ENCODE results near the gene PDE7B.
"Not testable (repeated sequence)": the region's sequence is repeated elsewhere in the genome, so short reads cannot be mapped to it uniquely, and the experiment has no call there.

PDE7B gene

DNA sequence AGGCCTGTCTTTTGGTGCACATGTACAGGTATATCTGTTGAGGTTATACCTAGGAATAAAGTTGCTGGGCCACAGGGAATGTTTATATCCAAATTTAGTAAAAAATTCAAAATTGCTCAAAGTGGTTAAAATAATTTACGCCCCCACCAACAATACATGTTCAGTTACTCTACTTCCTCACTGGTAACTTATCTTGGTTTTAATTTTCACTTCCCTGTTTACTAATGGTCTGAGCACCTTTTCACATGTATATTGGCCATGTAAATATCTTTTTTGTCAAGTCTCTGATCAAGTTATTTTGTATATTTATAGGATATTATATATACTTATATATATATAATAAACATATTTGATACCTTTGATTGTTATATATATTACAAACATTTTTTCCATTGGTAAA lies 9.7 kb downstream of the PDE7B start:
- Histone ChIP-seq H3K27ac (ENCODE audit: low read depth, low read length) (no peak overlapping the region), H3K4me3 (ENCODE audit: low read length) (no peak overlapping the region), H3K79me2 (ENCODE audit: control insufficient read depth, insufficient read depth, low read length) (no peaks in the 10 kb centered on the region), H2AK5ac (ENCODE audit: low read length) (no peak overlapping the region), H2BK15ac (replicated peaks; ENCODE audit: low read depth) (no peak overlapping the region), H3K4ac (ENCODE audit: low read depth, low read length) (no peak overlapping the region), H3K4me1 (ENCODE audit: control insufficient read depth, low read depth, low read length) (no peaks in the 10 kb centered on the region), H4K5ac (ENCODE audit: low read length) (no peak overlapping the region), H3K36me3 (ENCODE audit: control insufficient read depth, insufficient read depth, low read length) (no peaks in the 10 kb centered on the region), H2BK5ac (ENCODE audit: low read length) (no peak overlapping the region), H3K79me1 (ENCODE audit: low read length) (no peaks in the 10 kb centered on the region), H3K9ac (ENCODE audit: low read length) (no peak overlapping the region), H3K56ac (ENCODE audit: low read length) (no peak overlapping the region), H3K27me3 (ENCODE audit: insufficient read depth, low read length, poor library complexity) (no peaks in the 10 kb centered on the region), H4K8ac (ENCODE audit: low read depth, low read length) (no peak overlapping the region), H3K18ac (ENCODE audit: low read length) (no peak overlapping the region), H2BK120ac (ENCODE audit: low read depth, low read length) (no peak overlapping the region), H3K4me2 (ENCODE audit: low read length) (no peak overlapping the region), H3K23ac (ENCODE audit: low read length) (no peak overlapping the region)
- DNase-seq = no peak
- WGBS (ENCODE audit: extremely low coverage, insufficient coverage, low lambda C conversion rate) = no CpG with 5 or more reads among the region's 1 CpG

DNA sequence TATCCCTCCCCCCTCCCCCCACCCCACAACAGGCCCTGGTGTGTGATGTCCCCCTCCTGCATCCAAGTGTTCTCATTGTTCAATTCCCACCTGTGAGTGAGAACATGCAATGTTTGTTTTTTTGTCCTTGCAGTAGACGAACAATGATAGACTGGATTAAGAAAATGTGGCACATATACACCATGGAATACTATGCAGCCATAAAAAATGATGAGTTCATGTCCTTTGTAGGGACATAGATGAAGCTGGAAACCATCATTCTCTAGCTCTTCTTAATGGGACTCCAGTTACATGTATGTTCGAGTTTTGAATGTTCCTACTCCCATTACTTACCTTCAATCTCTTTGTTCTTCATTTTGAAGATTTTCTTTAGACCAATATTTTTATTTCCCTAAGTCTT lies 13.4 kb downstream of the PDE7B start:
- WGBS (ENCODE audit: extremely low coverage, insufficient coverage, low lambda C conversion rate) = no CpG with 5 or more reads among the region's 2 CpGs

DNA sequence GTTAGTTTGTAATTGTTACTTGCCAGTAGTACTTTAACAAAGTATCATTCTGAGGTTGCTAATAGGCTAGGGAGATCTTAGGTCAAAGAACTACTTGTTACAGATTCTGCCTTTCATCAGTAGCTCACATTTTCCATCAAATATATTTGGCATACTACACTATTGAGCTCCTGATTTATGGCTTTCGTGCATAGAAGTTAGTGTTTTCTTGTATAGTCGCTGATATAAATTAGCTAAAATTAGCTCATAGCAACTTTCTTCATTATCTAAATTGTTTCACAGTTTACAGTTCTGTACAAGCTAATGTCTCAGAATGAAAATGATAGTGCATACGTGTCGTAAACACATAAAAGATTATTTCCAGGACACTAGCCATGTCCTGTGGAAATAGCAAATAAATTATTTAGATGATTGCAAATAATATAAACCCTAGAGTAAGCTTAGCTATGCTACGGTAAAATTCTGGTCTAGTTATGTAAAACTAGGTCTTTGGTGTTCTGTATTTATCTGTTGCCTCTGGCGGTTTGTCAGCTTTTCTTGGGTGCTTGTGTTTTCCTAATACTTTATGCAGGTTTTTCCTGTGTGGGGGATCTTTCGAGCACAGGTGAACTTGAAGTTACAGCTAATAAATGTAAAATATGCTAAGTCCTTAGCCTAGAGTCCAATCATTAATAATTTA lies 15.1 kb downstream of the PDE7B start:
- H3K4me2 ChIP-seq (ENCODE audit: low read length) = no peak overlapping the region
- no peak overlapping the region for H3K27ac ChIP-seq (ENCODE audit: low read depth, low read length)
- H2BK120ac ChIP-seq (ENCODE audit: low read depth, low read length) = no peak overlapping the region
- no peak overlapping the region for H4K8ac ChIP-seq (ENCODE audit: low read depth, low read length)
- H3K79me2 ChIP-seq (ENCODE audit: control insufficient read depth, insufficient read depth, low read length) = no peaks in the 10 kb centered on the region
- no peak overlapping the region for H3K4ac ChIP-seq (ENCODE audit: low read depth, low read length)
- H4K5ac ChIP-seq (ENCODE audit: low read length) = no peak overlapping the region
- no peak overlapping the region for H3K9ac ChIP-seq (ENCODE audit: low read length)
- no peak for DNase-seq
- no peak overlapping the region for H2BK15ac ChIP-seq (replicated peaks; ENCODE audit: low read depth)
- H2BK5ac ChIP-seq (ENCODE audit: low read length) = no peak overlapping the region
- H3K27me3 ChIP-seq (ENCODE audit: insufficient read depth, low read length, poor library complexity) = no peaks in the 10 kb centered on the region
- no peak overlapping the region for H3K4me3 ChIP-seq (ENCODE audit: low read length)
- no peaks in the 10 kb centered on the region for H3K4me1 ChIP-seq (ENCODE audit: control insufficient read depth, low read depth, low read length)
- H3K79me1 ChIP-seq (ENCODE audit: low read length) = no peaks in the 10 kb centered on the region
- no peak overlapping the region for H3K23ac ChIP-seq (ENCODE audit: low read length)
- no CpG with 5 or more reads among the region's 7 CpGs for WGBS (ENCODE audit: extremely low coverage, insufficient coverage, low lambda C conversion rate)
- H3K56ac ChIP-seq (ENCODE audit: low read length) = no peak overlapping the region
- no peak overlapping the region for H3K18ac ChIP-seq (ENCODE audit: low read length)
- H3K36me3 ChIP-seq (ENCODE audit: control insufficient read depth, insufficient read depth, low read length) = no peaks in the 10 kb centered on the region
- H2AK5ac ChIP-seq (ENCODE audit: low read length) = no peak overlapping the region

More for the DNA sequence above, 13.4 kb downstream of the PDE7B start:
- H3K4ac ChIP-seq (ENCODE audit: low read depth, low read length); H3K27me3 ChIP-seq (ENCODE audit: insufficient read depth, low read length, poor library complexity); H3K79me2 ChIP-seq (ENCODE audit: control insufficient read depth, insufficient read depth, low read length); H3K4me2 ChIP-seq (ENCODE audit: low read length); H3K79me1 ChIP-seq (ENCODE audit: low read length); H3K23ac ChIP-seq (ENCODE audit: low read length); H3K18ac ChIP-seq (ENCODE audit: low read length); H3K4me3 ChIP-seq (ENCODE audit: low read length); H4K5ac ChIP-seq (ENCODE audit: low read length); H3K36me3 ChIP-seq (ENCODE audit: control insufficient read depth, insufficient read depth, low read length); H2BK120ac ChIP-seq (ENCODE audit: low read depth, low read length); H4K8ac ChIP-seq (ENCODE audit: low read depth, low read length); H3K4me1 ChIP-seq (ENCODE audit: control insufficient read depth, low read depth, low read length); H3K9ac ChIP-seq (ENCODE audit: low read length); H3K56ac ChIP-seq (ENCODE audit: low read length); H2BK15ac ChIP-seq (replicated peaks; ENCODE audit: low read depth); H2BK5ac ChIP-seq (ENCODE audit: low read length); H3K27ac ChIP-seq (ENCODE audit: low read depth, low read length); DNase-seq; H2AK5ac ChIP-seq (ENCODE audit: low read length): not testable (repeated sequence)

DNA sequence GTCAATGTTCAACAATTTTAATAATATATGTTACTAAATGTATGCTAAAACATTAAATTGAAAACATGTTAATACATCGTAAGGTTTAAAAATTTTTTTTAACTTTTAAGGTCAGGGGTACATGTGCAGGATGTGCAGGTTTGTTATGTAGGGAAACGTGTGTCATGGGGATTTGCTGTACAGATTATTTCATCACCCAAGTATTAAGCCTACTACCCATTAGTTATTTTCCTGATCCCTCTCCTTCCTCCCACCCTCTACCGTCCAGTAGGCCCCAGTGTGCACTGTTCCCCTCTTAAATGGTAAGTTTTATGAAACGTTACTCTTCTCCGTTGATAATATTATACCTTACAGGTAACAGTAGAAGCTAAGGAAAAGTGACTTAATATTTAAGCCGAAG lies 15.8 kb downstream of the PDE7B start:
- Histone ChIP-seq H4K8ac (ENCODE audit: low read depth, low read length) (no peak overlapping the region), H3K27me3 (ENCODE audit: insufficient read depth, low read length, poor library complexity) (no peaks in the 10 kb centered on the region), H3K79me1 (ENCODE audit: low read length) (no peaks in the 10 kb centered on the region), H2BK5ac (ENCODE audit: low read length) (no peak overlapping the region), H3K23ac (ENCODE audit: low read length) (no peak overlapping the region), H3K56ac (ENCODE audit: low read length) (no peak overlapping the region), H3K4me2 (ENCODE audit: low read length) (no peak overlapping the region), H2AK5ac (ENCODE audit: low read length) (no peak overlapping the region), H3K27ac (ENCODE audit: low read depth, low read length) (no peak overlapping the region), H3K4me3 (ENCODE audit: low read length) (no peak overlapping the region), H3K36me3 (ENCODE audit: control insufficient read depth, insufficient read depth, low read length) (no peaks in the 10 kb centered on the region), H3K18ac (ENCODE audit: low read length) (no peak overlapping the region), H4K5ac (ENCODE audit: low read length) (no peak overlapping the region), H2BK15ac (replicated peaks; ENCODE audit: low read depth) (no peak overlapping the region), H3K4ac (ENCODE audit: low read depth, low read length) (no peak overlapping the region), H3K4me1 (ENCODE audit: control insufficient read depth, low read depth, low read length) (no peaks in the 10 kb centered on the region), H3K9ac (ENCODE audit: low read length) (no peak overlapping the region), H3K79me2 (ENCODE audit: control insufficient read depth, insufficient read depth, low read length) (no peaks in the 10 kb centered on the region), H2BK120ac (ENCODE audit: low read depth, low read length) (peak overlapping the region; percentile 61)
- no peak for DNase-seq
- no CpG with 5 or more reads among the region's 6 CpGs for WGBS (ENCODE audit: extremely low coverage, insufficient coverage, low lambda C conversion rate)

DNA sequence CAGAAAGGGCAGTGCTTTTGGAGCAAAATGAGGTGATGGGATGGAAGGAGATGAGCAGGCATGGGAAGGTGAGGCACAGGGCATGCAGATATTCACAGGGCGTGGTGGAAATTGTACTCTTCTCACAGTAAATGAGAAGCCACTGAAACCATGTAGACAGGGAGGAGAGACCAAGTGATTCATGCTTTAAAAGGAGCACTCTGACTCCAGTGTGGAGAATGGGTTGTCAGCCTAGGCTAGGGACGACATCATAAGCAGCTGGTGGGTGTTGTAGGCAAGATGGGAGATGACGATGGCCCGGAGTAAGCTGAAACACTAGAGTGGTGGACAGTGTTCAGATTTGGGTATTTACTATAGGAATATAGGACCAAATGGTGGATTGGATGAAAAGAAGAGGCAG lies 18.4 kb downstream of the PDE7B start:
- no peaks in the 10 kb centered on the region for H3K27me3 ChIP-seq (ENCODE audit: insufficient read depth, low read length, poor library complexity)
- WGBS (ENCODE audit: extremely low coverage, insufficient coverage, low lambda C conversion rate) = no CpG with 5 or more reads among the region's 4 CpGs
- H3K36me3 ChIP-seq (ENCODE audit: control insufficient read depth, insufficient read depth, low read length) = no peaks in the 10 kb centered on the region
- no peaks in the 10 kb centered on the region for H3K79me2 ChIP-seq (ENCODE audit: control insufficient read depth, insufficient read depth, low read length)
- H3K4ac ChIP-seq (ENCODE audit: low read depth, low read length) = no peak overlapping the region
- H2BK15ac ChIP-seq (replicated peaks; ENCODE audit: low read depth) = no peak overlapping the region
- no peak overlapping the region for H3K4me2 ChIP-seq (ENCODE audit: low read length)
- H3K4me3 ChIP-seq (ENCODE audit: low read length) = no peak overlapping the region
- no peak overlapping the region for H2BK5ac ChIP-seq (ENCODE audit: low read length)
- H3K18ac ChIP-seq (ENCODE audit: low read length) = no peak overlapping the region
- no peak overlapping the region for H4K5ac ChIP-seq (ENCODE audit: low read length)
- no peaks in the 10 kb centered on the region for H3K4me1 ChIP-seq (ENCODE audit: control insufficient read depth, low read depth, low read length)
- no peak overlapping the region for H3K27ac ChIP-seq (ENCODE audit: low read depth, low read length)
- no peak overlapping the region for H2AK5ac ChIP-seq (ENCODE audit: low read length)
- no peak overlapping the region for H3K23ac ChIP-seq (ENCODE audit: low read length)
- no peak overlapping the region for H2BK120ac ChIP-seq (ENCODE audit: low read depth, low read length)
- no peak overlapping the region for H4K8ac ChIP-seq (ENCODE audit: low read depth, low read length)
- no peak for DNase-seq
- no peak overlapping the region for H3K9ac ChIP-seq (ENCODE audit: low read length)
- H3K56ac ChIP-seq (ENCODE audit: low read length) = no peak overlapping the region
- H3K79me1 ChIP-seq (ENCODE audit: low read length) = no peaks in the 10 kb centered on the region

DNA sequence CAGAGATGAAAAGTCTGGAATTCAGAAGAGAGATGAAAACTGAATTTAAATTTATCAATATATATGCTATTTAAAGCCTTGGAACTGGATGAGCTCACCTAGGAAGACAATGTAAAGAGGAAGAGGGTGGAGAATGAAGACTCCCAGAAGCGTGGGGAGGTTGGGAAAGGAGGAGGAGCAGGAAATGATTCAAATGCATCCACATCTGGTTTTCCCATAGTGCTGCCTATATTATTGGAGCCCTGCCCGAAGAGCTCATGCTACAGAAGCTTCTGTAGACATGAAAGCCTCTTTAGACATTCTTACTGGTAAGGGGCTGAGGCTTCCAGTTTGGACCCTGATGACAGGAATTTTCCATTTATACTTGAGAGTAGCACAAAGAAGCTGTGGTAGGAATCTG lies 19.2 kb downstream of the PDE7B start:
- Histone ChIP-seq H3K4ac (ENCODE audit: low read depth, low read length) (no peak overlapping the region), H4K5ac (ENCODE audit: low read length) (no peak overlapping the region), H3K79me2 (ENCODE audit: control insufficient read depth, insufficient read depth, low read length) (no peaks in the 10 kb centered on the region), H3K56ac (ENCODE audit: low read length) (no peak overlapping the region), H2BK15ac (replicated peaks; ENCODE audit: low read depth) (no peak overlapping the region), H3K27ac (ENCODE audit: low read depth, low read length) (no peak overlapping the region), H3K27me3 (ENCODE audit: insufficient read depth, low read length, poor library complexity) (no peaks in the 10 kb centered on the region), H3K79me1 (ENCODE audit: low read length) (no peaks in the 10 kb centered on the region), H4K8ac (ENCODE audit: low read depth, low read length) (no peak overlapping the region), H2BK120ac (ENCODE audit: low read depth, low read length) (no peak overlapping the region), H3K36me3 (ENCODE audit: control insufficient read depth, insufficient read depth, low read length) (no peaks in the 10 kb centered on the region), H2BK5ac (ENCODE audit: low read length) (no peak overlapping the region), H3K18ac (ENCODE audit: low read length) (no peak overlapping the region), H3K4me3 (ENCODE audit: low read length) (no peak overlapping the region), H3K23ac (ENCODE audit: low read length) (no peak overlapping the region), H3K4me1 (ENCODE audit: control insufficient read depth, low read depth, low read length) (no peaks in the 10 kb centered on the region), H3K4me2 (ENCODE audit: low read length) (no peak overlapping the region), H3K9ac (ENCODE audit: low read length) (no peak overlapping the region), H2AK5ac (ENCODE audit: low read length) (no peak overlapping the region)
- DNase-seq = no peak
- WGBS (ENCODE audit: extremely low coverage, insufficient coverage, low lambda C conversion rate) = no CpG with 5 or more reads among the region's 2 CpGs
